Smooth muscle cell of the coronary artery (primary cell): ENCODE data around the gene DMXL2. TPM values are rescaled to one million over a fixed set of nuclear protein-coding genes. Genes with fewer than 3 reads are reported as not detected.

ENCODE experiments used
- total RNA-seq: library from RNA; depleted of rRNA; stranded (reverse); fragments of >200 nt; gene quantifications from 2 replicates; pipeline ENCODE4 v1.2.3, GENCODE V29; 2014; ENCODE audit warnings: low replicate concordance

Gene DMXL2
- total RNA-seq, result 8.5 and 15.1 TPM in 2 replicates

GRCh38 chr15:51622604-51623370 lies at the start of gene DMXL2:
Gene DMXL2, minus strand, starts transcription at chr15:51622771. Its CDS starts 226 bp downstream, at chr15:51622545.

Other genes with a start within 250 kb of the DMXL2 start
- not detected in 2 replicates for gene SCG3, start 58.7 kb upstream of the DMXL2 start, total RNA-seq
- 0.70 and 1.7 TPM in 2 replicates for gene LYSMD2, start 114.9 kb upstream of the DMXL2 start, total RNA-seq
- 1.8 and 3.7 TPM in 2 replicates for gene TMOD2, start 128.8 kb upstream of the DMXL2 start, total RNA-seq
- gene TMOD3, start 206.9 kb upstream of the DMXL2 start, total RNA-seq, result 23.3 and 43.1 TPM in 2 replicates